Hepatocyte (in vitro differentiated cells): Measurements from ENCODE around the gene MYO18B.

Source experiments
- CTCF ChIP-seq: fragments of 200-600 bp; sonication (generic); IDR thresholded peaks from 2 replicates; pipeline ENCODE4 v1.5.1; 2016; ENCODE audit warnings: antibody characterized with exemption, mild to moderate bottlenecking; ENCODE audit not compliant: poor library complexity
- EZH2 ChIP-seq: fragments of 200-600 bp; sonication (generic); IDR thresholded peaks from 2 replicates; pipeline ENCODE4 v1.6.1; 2016; ENCODE audit warnings: antibody characterized with exemption, mild to moderate bottlenecking, borderline replicate concordance

- TF ChIP-seq CTCF: peak; percentile 17
- no peak for TF ChIP-seq EZH2
Measured at GRCh38 chr22:25898707-25899365, 156.8 kb downstream of the MYO18B start.
